Vein endothelial cell (primary cell): ENCODE results near the gene SMNDC1. TPM values are rescaled to one million over a fixed set of nuclear protein-coding genes. Genes with fewer than 3 reads are reported as not detected.

ENCODE experiments used
- total RNA-seq: library from RNA; depleted of rRNA; stranded (reverse); fragments of >200 nt; gene quantifications from 2 replicates; pipeline ENCODE4 v1.2.3, GENCODE V29; 2012

The SMNDC1 gene
- 7.2 and 9.7 TPM in 2 replicates for total RNA-seq

GRCh38 chr10:110304780-110305421, at the start of gene SMNDC1:
Gene SMNDC1 (minus strand): TSS chr10:110304920. CDS start chr10:110303587, 1,333 bp downstream.

Other genes with a start within 250 kb of the SMNDC1 start
- 5.0 and 11.4 TPM in 2 replicates for gene MXI1, start 97.3 kb downstream of the SMNDC1 start, total RNA-seq
- 16.1 and 18.6 TPM in 2 replicates for gene DUSP5, start 193.0 kb upstream of the SMNDC1 start, total RNA-seq